Measurements from ENCODE around the gene ANO1.
"Not testable (repeated sequence)": the region's sequence is repeated elsewhere in the genome, so short reads cannot be mapped to it uniquely, and the experiment has no call there.

ANO1 gene

GRCh38 chr11:70078095-70078780 is at the start of gene ANO1:
Gene ANO1 (plus strand): TSS chr11:70078317. CDS start chr11:70078607, 290 bp downstream.
- peak; percentile 12 for DNase-seq

GRCh38 chr11:70029115-70029860 is 48.8 kb upstream of the ANO1 start:
- no peak for DNase-seq

GRCh38 chr11:70029861-70030380 is 48.2 kb upstream of the ANO1 start:
- no peak for DNase-seq

GRCh38 chr11:70030412-70030811 is 47.7 kb upstream of the ANO1 start:
- DNase-seq = no peak

GRCh38 chr11:70031631-70032469 is 46.3 kb upstream of the ANO1 start:
- DNase-seq = no peak

- DNase-seq = no peak
Measured at GRCh38 chr11:70032470-70032795, 45.7 kb upstream of the ANO1 start.

GRCh38 chr11:70032943-70033710 is 45.0 kb upstream of the ANO1 start:
- DNase-seq = no peak

GRCh38 chr11:70033711-70034070 is 44.4 kb upstream of the ANO1 start:
- DNase-seq = peak; percentile 23

- DNase-seq = no peak
Measured at GRCh38 chr11:70034740-70035365, 43.3 kb upstream of the ANO1 start.

- not testable (repeated sequence) for DNase-seq
Measured at GRCh38 chr11:70035665-70036064, 42.5 kb upstream of the ANO1 start.

GRCh38 chr11:70036971-70037882 is 40.9 kb upstream of the ANO1 start:
- peak; percentile 11 for DNase-seq

GRCh38 chr11:70038034-70038834 is 39.9 kb upstream of the ANO1 start:
- no peak for DNase-seq

GRCh38 chr11:70040452-70040851 is 37.7 kb upstream of the ANO1 start:
- no peak for DNase-seq

- no peak for DNase-seq
Measured at GRCh38 chr11:70040869-70041501, 37.1 kb upstream of the ANO1 start.

- DNase-seq = no peak
Measured at GRCh38 chr11:70043482-70043881, 34.6 kb upstream of the ANO1 start.

- DNase-seq = no peak
Measured at GRCh38 chr11:70046089-70046488, 32.0 kb upstream of the ANO1 start.

- DNase-seq = no peak
Measured at GRCh38 chr11:70048279-70049024, 29.7 kb upstream of the ANO1 start.

GRCh38 chr11:70049045-70049444 is 29.1 kb upstream of the ANO1 start:
- DNase-seq = no peak

- DNase-seq = no peak
Measured at GRCh38 chr11:70050243-70050642, 27.9 kb upstream of the ANO1 start.
